SK-N-SH treated with all-trans-retinoic acid at 6 μM for 48 hours (cell line): ENCODE results near the gene RPAP3.
"Not testable (repeated sequence)": the region's sequence is repeated elsewhere in the genome, so short reads cannot be mapped to it uniquely, and the experiment has no call there.

Experiments used
- ATAC-seq: fragments of 200-7000 bp; cut with Tn5 transposase; 3 replicates; pipeline ENCODE4 v1.9.1; 2020; ENCODE audit warnings: mild to moderate bottlenecking, moderate library complexity
- ARNTL ChIP-seq: fragments of 450-650 bp; formaldehyde crosslinking; IDR thresholded peaks from 2 replicates; pipeline ENCODE4 v1.5.0; 2020; ENCODE audit warnings: low read depth, mild to moderate bottlenecking, moderate library complexity, borderline replicate concordance
- BACH2 ChIP-seq: fragments of 250-450 bp; sonication (Bioruptor Pico); IDR thresholded peaks from 2 replicates; pipeline ENCODE4 v1.9.0; 2021; ENCODE audit warnings: mild to moderate bottlenecking, borderline replicate concordance
- ESRRG ChIP-seq: fragments of 250-450 bp; sonication (Bioruptor Pico); IDR thresholded peaks from 2 replicates; pipeline ENCODE4 v1.6.1; 2021; ENCODE audit warnings: mild to moderate bottlenecking
- GLIS3 ChIP-seq: fragments of 250-450 bp; sonication (Bioruptor Pico); IDR thresholded peaks from 2 replicates; pipeline ENCODE4 v1.5.0; 2020; ENCODE audit warnings: mild to moderate bottlenecking, moderate library complexity
- ISL1 ChIP-seq: fragments of 250-450 bp; sonication (Bioruptor Pico); IDR thresholded peaks from 2 replicates; pipeline ENCODE4 v2.1.2; 2022; ENCODE audit warnings: mild to moderate bottlenecking, moderate library complexity
- OSR1 ChIP-seq: fragments of 250-450 bp; sonication (Bioruptor Pico); IDR thresholded peaks from 2 replicates; pipeline ENCODE4 v1.8.0; 2022; ENCODE audit warnings: moderate library complexity, mild to moderate bottlenecking, inconsistent platforms
- PPARA ChIP-seq: fragments of 250-450 bp; sonication (Bioruptor Pico); IDR thresholded peaks from 2 replicates; pipeline ENCODE4 v1.5.0; 2020; ENCODE audit warnings: mild to moderate bottlenecking, borderline replicate concordance
- RARB ChIP-seq: fragments of 250-450 bp; sonication (Bioruptor Pico); IDR thresholded peaks from 2 replicates; pipeline ENCODE4 v1.8.0; 2021; ENCODE audit warnings: mild to moderate bottlenecking, moderate library complexity
- SNAI2 ChIP-seq: fragments of 250-450 bp; sonication (Bioruptor Pico); IDR thresholded peaks from 2 replicates; pipeline ENCODE4 v1.5.0; 2020; ENCODE audit warnings: mild to moderate bottlenecking, moderate library complexity
- TCF4 ChIP-seq: fragments of 250-450 bp; sonication (Bioruptor Pico); IDR thresholded peaks from 2 replicates; pipeline ENCODE4 v1.8.0; 2021; ENCODE audit warnings: mild to moderate bottlenecking, moderate library complexity, borderline replicate concordance
- TOX ChIP-seq: fragments of 250-450 bp; sonication (Bioruptor Pico); IDR thresholded peaks from 2 replicates; pipeline ENCODE4 v1.8.0; 2021; ENCODE audit warnings: mild to moderate bottlenecking, moderate library complexity, borderline replicate concordance
- ZC3H10 ChIP-seq: fragments of 250-450 bp; sonication (Bioruptor Pico); IDR thresholded peaks from 2 replicates; pipeline ENCODE4 v1.5.1; 2021; ENCODE audit warnings: mild to moderate bottlenecking, moderate library complexity
- ZFP3 ChIP-seq: fragments of 250-450 bp; sonication (Bioruptor Pico); IDR thresholded peaks from 2 replicates; pipeline ENCODE4 v1.5.0; 2020; ENCODE audit warnings: mild to moderate bottlenecking, moderate library complexity
- ZFP30 ChIP-seq: fragments of 450-650 bp; formaldehyde crosslinking; IDR thresholded peaks from 2 replicates; pipeline ENCODE4 v1.5.0; 2022; ENCODE audit warnings: mild to moderate bottlenecking, moderate library complexity
- ZNF565 ChIP-seq: fragments of 450-650 bp; formaldehyde crosslinking; conservative IDR thresholded peaks from 2 replicates; pipeline ENCODE4 v1.5.0; 2020; ENCODE audit warnings: low read depth, mild to moderate bottlenecking, moderate library complexity
- ZNF70 ChIP-seq: fragments of 450-650 bp; formaldehyde crosslinking; IDR thresholded peaks from 2 replicates; pipeline ENCODE4 v1.5.0; 2020; ENCODE audit warnings: mild to moderate bottlenecking, moderate library complexity
- ZNF8 ChIP-seq: fragments of 450-650 bp; formaldehyde crosslinking; IDR thresholded peaks from 2 replicates; pipeline ENCODE4 v1.5.0; 2020; ENCODE audit warnings: mild to moderate bottlenecking, moderate library complexity
- TF ChIP-seq, protein P1 (sequence below): fragments of 250-450 bp; sonication (Bioruptor Pico); IDR thresholded peaks from 2 replicates; pipeline ENCODE4 v1.5.1; 2020; ENCODE audit warnings: low read depth, mild to moderate bottlenecking, moderate library complexity
- TF ChIP-seq, protein P2 (sequence below): fragments of 250-450 bp; sonication (Bioruptor Pico); IDR thresholded peaks from 2 replicates; pipeline ENCODE4 v1.8.0; 2021; ENCODE audit warnings: low read depth, mild to moderate bottlenecking, moderate library complexity, borderline replicate concordance
- TF ChIP-seq, protein P3 (sequence below): fragments of 250-450 bp; sonication (Bioruptor Pico); IDR thresholded peaks from 2 replicates; pipeline ENCODE4 v1.8.0; 2020; ENCODE audit warnings: mild to moderate bottlenecking, moderate library complexity, borderline replicate concordance
- TF ChIP-seq, protein P4 (sequence below): fragments of 250-450 bp; sonication (Bioruptor Pico); IDR thresholded peaks from 2 replicates; pipeline ENCODE4 v1.5.1; 2021; ENCODE audit warnings: mild to moderate bottlenecking, moderate library complexity

Gene RPAP3

DNA sequence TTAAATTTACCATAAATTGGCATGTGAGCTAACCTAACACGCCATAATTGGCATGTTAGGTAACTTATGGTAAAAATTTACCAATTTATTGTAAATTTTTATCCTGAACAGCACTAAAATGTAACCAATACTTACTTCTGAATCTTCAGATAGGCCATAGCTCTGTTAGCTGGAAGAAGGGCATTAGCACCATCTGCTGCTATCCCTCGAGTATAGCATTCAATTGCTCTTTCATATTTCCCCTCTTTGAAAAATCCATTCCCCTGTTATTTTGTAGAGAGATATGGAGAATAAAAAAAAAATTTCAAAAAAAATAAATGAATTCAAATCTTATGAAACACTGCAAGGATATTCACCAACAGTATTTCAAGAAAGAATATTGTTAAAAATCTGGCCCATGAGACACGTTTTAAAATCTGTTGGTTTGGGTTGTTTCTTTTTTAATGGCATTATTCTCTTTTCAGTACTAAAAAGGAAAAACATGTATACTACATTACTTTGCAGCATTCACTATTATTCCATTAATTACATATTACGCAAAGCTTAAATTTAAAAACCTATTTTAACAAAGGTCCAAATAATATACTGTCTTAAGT lies 19.1 kb downstream of the RPAP3 start:
- peak; percentile 88 for ATAC-seq
- TF ChIP-seq ZFP30 (CRISPR knock-in tag) (no peak), ARNTL (no peak), RARB (CRISPR knock-in tag) (no peak), BACH2 (no peak)
- TF ChIP-seq, protein P1, sequence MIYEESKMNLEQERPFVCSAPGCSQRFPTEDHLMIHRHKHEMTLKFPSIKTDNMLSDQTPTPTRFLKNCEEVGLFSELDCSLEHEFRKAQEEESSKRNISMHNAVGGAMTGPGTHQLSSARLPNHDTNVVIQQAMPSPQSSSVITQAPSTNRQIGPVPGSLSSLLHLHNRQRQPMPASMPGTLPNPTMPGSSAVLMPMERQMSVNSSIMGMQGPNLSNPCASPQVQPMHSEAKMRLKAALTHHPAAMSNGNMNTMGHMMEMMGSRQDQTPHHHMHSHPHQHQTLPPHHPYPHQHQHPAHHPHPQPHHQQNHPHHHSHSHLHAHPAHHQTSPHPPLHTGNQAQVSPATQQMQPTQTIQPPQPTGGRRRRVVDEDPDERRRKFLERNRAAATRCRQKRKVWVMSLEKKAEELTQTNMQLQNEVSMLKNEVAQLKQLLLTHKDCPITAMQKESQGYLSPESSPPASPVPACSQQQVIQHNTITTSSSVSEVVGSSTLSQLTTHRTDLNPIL (CRISPR knock-in tag): no peak
- TF ChIP-seq, all 23 proteins: peak for 0

DNA sequence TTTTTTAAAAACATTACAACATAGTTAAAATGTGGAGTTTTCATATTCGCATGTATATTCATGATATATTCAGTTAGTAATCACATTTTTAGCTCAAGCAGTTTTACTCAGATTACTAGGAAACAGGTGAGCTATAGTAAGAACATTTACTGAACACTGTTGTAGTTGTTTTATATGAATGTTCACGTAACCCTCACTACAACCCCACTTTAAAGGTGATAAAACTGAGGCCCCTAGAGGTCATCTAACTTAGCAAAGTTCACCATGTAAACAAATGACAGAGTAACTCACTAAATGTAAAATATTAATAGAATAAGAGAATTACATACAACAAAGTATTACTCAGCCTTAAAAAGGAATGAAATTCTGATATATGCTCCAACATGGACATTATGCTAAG lies 26.0 kb downstream of the RPAP3 start:
- ATAC-seq: no peak
- TF ChIP-seq, protein P2, sequence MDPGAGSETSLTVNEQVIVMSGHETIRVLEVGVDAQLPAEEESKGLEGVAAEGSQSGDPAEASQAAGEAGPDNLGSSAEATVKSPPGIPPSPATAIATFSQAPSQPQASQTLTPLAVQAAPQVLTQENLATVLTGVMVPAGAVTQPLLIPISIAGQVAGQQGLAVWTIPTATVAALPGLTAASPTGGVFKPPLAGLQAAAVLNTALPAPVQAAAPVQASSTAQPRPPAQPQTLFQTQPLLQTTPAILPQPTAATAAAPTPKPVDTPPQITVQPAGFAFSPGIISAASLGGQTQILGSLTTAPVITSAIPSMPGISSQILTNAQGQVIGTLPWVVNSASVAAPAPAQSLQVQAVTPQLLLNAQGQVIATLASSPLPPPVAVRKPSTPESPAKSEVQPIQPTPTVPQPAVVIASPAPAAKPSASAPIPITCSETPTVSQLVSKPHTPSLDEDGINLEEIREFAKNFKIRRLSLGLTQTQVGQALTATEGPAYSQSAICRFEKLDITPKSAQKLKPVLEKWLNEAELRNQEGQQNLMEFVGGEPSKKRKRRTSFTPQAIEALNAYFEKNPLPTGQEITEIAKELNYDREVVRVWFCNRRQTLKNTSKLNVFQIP: no peak
- TF ChIP-seq ZC3H10 (CRISPR knock-in tag) (no peak), OSR1 (CRISPR knock-in tag) (no peak), RARB (CRISPR knock-in tag) (no peak), ISL1 (no peak), PPARA (CRISPR knock-in tag) (no peak), ZFP3 (no peak), ZNF565 (CRISPR knock-in tag) (no peak), TCF4 (no peak), TOX (CRISPR knock-in tag) (no peak), SNAI2 (no peak), ESRRG (no peak), BACH2 (no peak)
- TF ChIP-seq, protein P3, sequence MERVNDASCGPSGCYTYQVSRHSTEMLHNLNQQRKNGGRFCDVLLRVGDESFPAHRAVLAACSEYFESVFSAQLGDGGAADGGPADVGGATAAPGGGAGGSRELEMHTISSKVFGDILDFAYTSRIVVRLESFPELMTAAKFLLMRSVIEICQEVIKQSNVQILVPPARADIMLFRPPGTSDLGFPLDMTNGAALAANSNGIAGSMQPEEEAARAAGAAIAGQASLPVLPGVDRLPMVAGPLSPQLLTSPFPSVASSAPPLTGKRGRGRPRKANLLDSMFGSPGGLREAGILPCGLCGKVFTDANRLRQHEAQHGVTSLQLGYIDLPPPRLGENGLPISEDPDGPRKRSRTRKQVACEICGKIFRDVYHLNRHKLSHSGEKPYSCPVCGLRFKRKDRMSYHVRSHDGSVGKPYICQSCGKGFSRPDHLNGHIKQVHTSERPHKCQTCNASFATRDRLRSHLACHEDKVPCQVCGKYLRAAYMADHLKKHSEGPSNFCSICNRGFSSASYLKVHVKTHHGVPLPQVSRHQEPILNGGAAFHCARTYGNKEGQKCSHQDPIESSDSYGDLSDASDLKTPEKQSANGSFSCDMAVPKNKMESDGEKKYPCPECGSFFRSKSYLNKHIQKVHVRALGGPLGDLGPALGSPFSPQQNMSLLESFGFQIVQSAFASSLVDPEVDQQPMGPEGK (CRISPR knock-in tag): no peak

DNA sequence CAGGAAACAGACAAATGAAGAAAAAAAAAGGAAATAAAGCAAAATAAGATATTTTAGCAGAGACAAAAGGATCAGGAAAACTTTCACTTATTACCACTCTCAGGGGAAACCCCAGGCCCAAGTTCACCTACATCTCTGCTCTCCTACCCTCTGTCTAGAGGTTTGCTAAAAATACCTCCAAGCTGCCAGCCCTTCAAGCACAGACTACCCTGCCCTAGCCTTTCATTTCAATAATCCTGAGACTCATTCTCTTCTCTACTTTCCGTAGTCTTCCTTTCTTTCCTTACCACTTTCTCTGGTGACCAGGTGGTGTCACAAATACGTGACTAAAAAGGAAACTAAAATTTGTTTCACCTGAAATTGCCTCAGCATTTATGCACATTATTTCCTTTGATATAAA lies 33.8 kb downstream of the RPAP3 start:
- no peak for ATAC-seq
- no peak for TF ChIP-seq ZNF565 (CRISPR knock-in tag)
- TF ChIP-seq ESRRG: no peak
- TF ChIP-seq BACH2: no peak
- TF ChIP-seq ISL1: no peak
- TF ChIP-seq RARB (CRISPR knock-in tag): no peak
- TF ChIP-seq, protein P4, sequence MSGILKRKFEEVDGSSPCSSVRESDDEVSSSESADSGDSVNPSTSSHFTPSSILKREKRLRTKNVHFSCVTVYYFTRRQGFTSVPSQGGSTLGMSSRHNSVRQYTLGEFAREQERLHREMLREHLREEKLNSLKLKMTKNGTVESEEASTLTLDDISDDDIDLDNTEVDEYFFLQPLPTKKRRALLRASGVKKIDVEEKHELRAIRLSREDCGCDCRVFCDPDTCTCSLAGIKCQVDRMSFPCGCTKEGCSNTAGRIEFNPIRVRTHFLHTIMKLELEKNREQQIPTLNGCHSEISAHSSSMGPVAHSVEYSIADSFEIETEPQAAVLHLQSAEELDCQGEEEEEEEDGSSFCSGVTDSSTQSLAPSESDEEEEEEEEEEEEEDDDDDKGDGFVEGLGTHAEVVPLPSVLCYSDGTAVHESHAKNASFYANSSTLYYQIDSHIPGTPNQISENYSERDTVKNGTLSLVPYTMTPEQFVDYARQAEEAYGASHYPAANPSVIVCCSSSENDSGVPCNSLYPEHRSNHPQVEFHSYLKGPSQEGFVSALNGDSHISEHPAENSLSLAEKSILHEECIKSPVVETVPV: no peak

DNA sequence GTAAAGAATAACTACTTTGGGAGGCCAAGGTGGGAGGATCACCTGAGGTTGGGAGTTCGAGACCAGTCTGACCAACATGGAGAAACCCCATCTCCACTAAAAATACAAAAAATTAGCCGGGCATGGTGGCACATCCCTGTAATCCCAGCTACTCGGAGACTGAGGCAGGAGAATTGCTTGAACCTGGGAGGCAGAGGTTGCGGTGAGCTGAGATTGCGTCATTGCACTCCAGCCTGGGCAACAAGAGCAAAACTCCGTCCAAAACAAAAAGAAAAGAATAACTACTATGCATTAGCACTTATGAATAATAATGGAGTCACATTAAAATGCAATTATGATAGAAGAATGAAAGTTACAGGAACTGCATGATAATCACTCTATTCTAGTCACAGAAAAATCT lies 37.9 kb downstream of the RPAP3 start:
- ATAC-seq: not testable (repeated sequence)

DNA sequence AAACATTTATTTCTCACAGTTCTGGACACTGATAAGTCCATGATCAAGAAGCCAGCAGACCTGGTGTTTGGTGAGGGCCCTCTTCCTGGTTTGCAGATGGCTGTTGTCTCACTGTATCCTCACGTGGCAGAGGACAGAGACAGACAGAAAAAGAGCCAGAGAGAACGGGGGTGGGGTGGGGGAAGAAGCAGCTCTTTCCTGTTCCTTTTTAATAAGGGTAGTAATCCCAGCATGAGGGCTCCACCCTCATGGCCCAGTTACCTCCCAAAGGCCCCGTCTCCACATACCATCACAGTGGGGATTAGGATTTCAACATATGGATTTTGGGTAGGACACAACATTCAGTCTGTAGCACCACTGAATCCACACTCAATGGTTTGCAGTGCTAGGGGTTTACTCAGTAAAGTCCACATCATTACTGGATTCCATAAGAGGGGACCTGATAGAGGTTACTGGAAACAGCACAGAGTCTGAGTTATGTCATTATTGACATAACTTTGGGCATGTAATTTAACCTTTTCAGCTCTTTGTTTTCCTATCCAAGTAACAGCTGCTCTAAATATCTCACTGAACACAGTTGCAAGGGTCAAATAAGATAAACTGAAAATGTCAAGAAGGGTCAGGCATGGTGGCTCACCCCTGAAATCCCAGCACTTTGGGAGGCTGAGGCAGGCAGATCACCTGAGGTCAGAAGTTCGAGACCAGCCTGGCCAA lies 53.2 kb downstream of the RPAP3 start:
- ATAC-seq: no peak
- no peak for TF ChIP-seq ZNF8 (CRISPR knock-in tag)
- TF ChIP-seq OSR1 (CRISPR knock-in tag): no peak
- TF ChIP-seq, protein P2: no peak
- TF ChIP-seq SNAI2: no peak
- no peak for TF ChIP-seq ZFP30 (CRISPR knock-in tag)
- TF ChIP-seq RARB (CRISPR knock-in tag): no peak
- TF ChIP-seq, protein P4: no peak
- no peak for TF ChIP-seq BACH2
- TF ChIP-seq GLIS3: no peak
- TF ChIP-seq ZNF70 (CRISPR knock-in tag): no peak
- TF ChIP-seq ARNTL: no peak
